SU-DHL-6 (cell line): ENCODE data around the gene NCOA3.
"Not testable (repeated sequence)": the region's sequence is repeated elsewhere in the genome, so short reads cannot be mapped to it uniquely, and the experiment has no call there.

Experiments
- H2AFZ ChIP-seq: fragments of 200-600 bp; sonication (generic); 2 replicates; pipeline ENCODE4 v1.6.1; 2014; ENCODE audit warnings: low read depth, mild to moderate bottlenecking, moderate library complexity, mixed read lengths, antibody characterized with exemption, low read length; ENCODE audit not compliant: severe bottlenecking
- H3F3A ChIP-seq: fragments of 200-600 bp; shearing (Covaris generic); 2 replicates; pipeline ENCODE4 v1.6.0; 2016; ENCODE audit warnings: antibody characterized with exemption, mild to moderate bottlenecking; ENCODE audit not compliant: insufficient read depth
- H3K27ac ChIP-seq: fragments of 200-600 bp; sonication (generic); 2 replicates; pipeline ENCODE4 v1.5.1; 2016; ENCODE audit warnings: low read depth, mild to moderate bottlenecking, low read length, moderate library complexity, mixed read lengths
- H3K27me3 ChIP-seq: fragments of 200-600 bp; sonication (generic), shearing (Covaris generic); 2 replicates; pipeline ENCODE4 v1.6.0; 2014; ENCODE audit warnings: mild to moderate bottlenecking, low read length
- H3K36me3 ChIP-seq: fragments of 200-600 bp; sonication (generic); 2 replicates; pipeline ENCODE4 v1.6.1; 2014; ENCODE audit warnings: mild to moderate bottlenecking, low read length, mixed read lengths
- H3K4me2 ChIP-seq: fragments of 300-600, 200-600 bp; shearing (Covaris generic), sonication (generic); 2 replicates; pipeline ENCODE4 v1.6.0; 2014; ENCODE audit warnings: low read length, low read depth, mild to moderate bottlenecking; ENCODE audit not compliant: poor library complexity, severe bottlenecking
- H3K4me3 ChIP-seq: fragments of 200-600 bp; sonication (generic); 2 replicates; pipeline ENCODE4 v1.5.1; 2014; ENCODE audit warnings: antibody characterized with exemption, low read length, mild to moderate bottlenecking, mixed read lengths; ENCODE audit not compliant: insufficient read depth, poor library complexity, severe bottlenecking
- H3K79me2 ChIP-seq: fragments of 200-600 bp; sonication (generic); 2 replicates; pipeline ENCODE4 v1.6.1; 2014; ENCODE audit warnings: mild to moderate bottlenecking, low read length, moderate library complexity; ENCODE audit not compliant: insufficient read depth
- H3K9ac ChIP-seq: fragments of 200-600 bp; sonication (generic); 2 replicates; pipeline ENCODE4 v1.7.0; 2014; ENCODE audit warnings: mild to moderate bottlenecking, low read length
- H3K9me2 ChIP-seq: fragments of 200-600 bp; sonication (generic); replicated peaks from 2 replicates; pipeline ENCODE4 v1.6.1; 2014; ENCODE audit warnings: low read length; ENCODE audit not compliant: insufficient read depth
- H3K9me3 ChIP-seq: fragments of 200-600 bp; sonication (generic); 2 replicates; pipeline ENCODE4 v1.6.1; 2014; ENCODE audit warnings: low read length, mixed read lengths; ENCODE audit not compliant: insufficient read depth
- H4K20me1 ChIP-seq: fragments of 200-600 bp; sonication (generic); 2 replicates; pipeline ENCODE4 v1.6.1; 2014; ENCODE audit warnings: low read depth, mild to moderate bottlenecking, antibody characterized with exemption, low read length, moderate library complexity, mixed read lengths
- CTCF ChIP-seq: fragments of 200-600 bp; sonication (generic); IDR thresholded peaks from one replicate; pipeline ENCODE4 v1.5.1; 2017; ENCODE audit warnings: antibody characterized with exemption, mild to moderate bottlenecking, low read length, moderate library complexity; ENCODE audit not compliant: insufficient read depth, poor library complexity, severe bottlenecking
- EZH2phosphoT487 ChIP-seq: fragments of 200-600 bp; sonication (generic), shearing (Covaris generic); conservative IDR thresholded peaks from 2 replicates; pipeline ENCODE4 v1.6.1; 2018; ENCODE audit warnings: mild to moderate bottlenecking, antibody characterized with exemption, low read length, moderate library complexity, mixed read lengths

Gene NCOA3

GRCh38 chr20:47493963-47494293 is 7.8 kb upstream of the NCOA3 start:
- Histone ChIP-seq H3K27ac (peak overlapping the region; percentile 98), H3K9me2 (no peaks in the 10 kb centered on the region), H4K20me1 (no peaks in the 10 kb centered on the region), H3K9ac (peak overlapping the region; percentile 35), H3K9me3 (no peaks in the 10 kb centered on the region), H3K4me3 (peak overlapping the region; percentile 10), H3K4me2 (peak overlapping the region; percentile 65), H3F3A (peaks cover 75% of the 10 kb centered on the region), H3K27me3 (no peaks in the 10 kb centered on the region), H3K36me3 (no peaks in the 10 kb centered on the region), H3K79me2 (peaks cover 4% of the 10 kb centered on the region; the same call in 1 of the 2 replicates), H2AFZ (no peak overlapping the region)
- TF ChIP-seq EZH2phosphoT487 (no peak), CTCF (no peak)

GRCh38 chr20:47494606-47495005 is 7.1 kb upstream of the NCOA3 start:
- H3K4me3 ChIP-seq, H4K20me1 ChIP-seq, H2AFZ ChIP-seq, H3K27me3 ChIP-seq, H3K36me3 ChIP-seq, H3K79me2 ChIP-seq, H3K9me2 ChIP-seq, H3K9me3 ChIP-seq: not testable (repeated sequence)
- peak overlapping the region; percentile 35 for H3K9ac ChIP-seq
- peak overlapping the region; percentile 65 for H3K4me2 ChIP-seq
- peak overlapping the region; percentile 98 for H3K27ac ChIP-seq
- H3F3A ChIP-seq: peaks cover 71% of the 10 kb centered on the region

- Histone ChIP-seq H3K9ac (no peak overlapping the region), H3K4me3 (no peak overlapping the region), H3K27ac (peak overlapping the region; percentile 98), H3K4me2 (peak overlapping the region; percentile 17), H3K9me2 (no peaks in the 10 kb centered on the region), H3F3A (peaks cover 72% of the 10 kb centered on the region), H3K27me3 (no peaks in the 10 kb centered on the region), H3K79me2 (peaks cover 15% of the 10 kb centered on the region), H3K36me3 (no peaks in the 10 kb centered on the region), H4K20me1 (no peaks in the 10 kb centered on the region), H2AFZ (no peak overlapping the region), H3K9me3 (no peaks in the 10 kb centered on the region)
- TF ChIP-seq EZH2phosphoT487 (no peak), CTCF (no peak)
Measured at GRCh38 chr20:47496118-47496517, 5.6 kb upstream of the NCOA3 start.

- Histone ChIP-seq H3K9ac (peak overlapping the region; percentile 51), H3K4me2 (peak overlapping the region; percentile 52), H4K20me1 (0 out of 2 replicates have a peak, but pooled peaks cover under 1% of the 10 kb centered on the region), H3K9me2 (no peaks in the 10 kb centered on the region), H3K9me3 (no peaks in the 10 kb centered on the region), H3F3A (peaks cover 68% of the 10 kb centered on the region), H3K27ac (peak overlapping the region; percentile 98), H2AFZ (peak overlapping the region; percentile 70), H3K36me3 (peaks cover 7% of the 10 kb centered on the region), H3K79me2 (peaks cover 40% of the 10 kb centered on the region), H3K4me3 (no peak overlapping the region), H3K27me3 (no peaks in the 10 kb centered on the region)
- TF ChIP-seq EZH2phosphoT487 (no peak), CTCF (no peak)
Measured at GRCh38 chr20:47498606-47499005, 3.1 kb upstream of the NCOA3 start.
